ENCODE data around the gene NDUFAF8. TPM values are rescaled to one million over a fixed set of nuclear protein-coding genes. Genes with fewer than 3 reads are reported as not detected.
A peak's percentile ranks its signal among the peaks of the same experiment; 100 is the strongest.

The NDUFAF8 gene
- total and polyA plus RNA-seq, 7 experiments from 2014 or later: 34.2 to 85.9 (median 45.1) TPM

DNA sequence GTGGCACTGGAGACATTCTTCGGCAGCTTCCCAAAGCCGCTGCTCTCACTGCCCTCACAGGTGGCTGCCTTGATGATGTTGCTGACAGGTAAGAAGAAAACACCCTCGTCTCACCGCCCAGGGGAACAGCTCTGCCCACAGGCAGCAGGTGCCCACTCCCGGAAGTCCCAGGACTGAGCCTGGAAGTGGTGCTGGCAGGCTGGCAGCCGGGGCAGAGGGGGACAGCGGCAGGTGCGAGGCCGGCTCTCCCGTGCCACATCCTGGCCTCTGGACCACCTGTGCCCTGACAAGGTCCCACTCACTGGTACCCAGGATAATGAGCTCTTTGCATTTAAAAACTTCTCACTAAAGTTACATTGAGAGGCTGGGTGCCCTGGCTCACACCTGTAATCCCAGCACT, 36.8 kb upstream of the NDUFAF8 start:
- H3K4me3 ChIP-seq (ENCODE audit: low read length): no peak overlapping the region
- H3K9me3 ChIP-seq (ENCODE audit: control insufficient read depth in 2 of 3, low read length in 3 of 3): no peaks in the 10 kb centered on the region
- CTCF ChIA-PET: no interaction called here
- H3K4me1 Mint-ChIP-seq: no peaks in the 10 kb centered on the region
- H3K36me3 ChIP-seq (ENCODE audit: control insufficient read depth in 2 of 3, insufficient read depth in 3 of 3, low read length in 3 of 3): peaks cover 0 to 44% (median 0%) of the 10 kb centered on the region in 3 experiments
- H3K4me3 Mint-ChIP-seq: no peak overlapping the region
- POLR2A ChIA-PET: no interaction called here
- ATAC-seq (no peak), DNase-seq (no peak)
- H3K27ac ChIP-seq (ENCODE audit: low read depth, low read length): no peak overlapping the region
- H3K9me3 Mint-ChIP-seq: no peaks in the 10 kb centered on the region
- H3K27me3 Mint-ChIP-seq: no peaks in the 10 kb centered on the region
- intact Hi-C loops (cut with micrococcal nuclease): no loop called here
- H3K4me1 ChIP-seq (ENCODE audit: control insufficient read depth in 2 of 2, insufficient read depth in 2 of 2, low read length in 2 of 2): no peaks in the 10 kb centered on the region
- H3K36me3 Mint-ChIP-seq: peaks cover 0 to 3% (median 0%) of the 10 kb centered on the region in 5 donors
- no peak overlapping the region for H3K27ac Mint-ChIP-seq
- no peaks in the 10 kb centered on the region for H3K27me3 ChIP-seq (ENCODE audit: control insufficient read depth in 2 of 2, insufficient read depth in 2 of 2, low read length in 2 of 2)

DNA sequence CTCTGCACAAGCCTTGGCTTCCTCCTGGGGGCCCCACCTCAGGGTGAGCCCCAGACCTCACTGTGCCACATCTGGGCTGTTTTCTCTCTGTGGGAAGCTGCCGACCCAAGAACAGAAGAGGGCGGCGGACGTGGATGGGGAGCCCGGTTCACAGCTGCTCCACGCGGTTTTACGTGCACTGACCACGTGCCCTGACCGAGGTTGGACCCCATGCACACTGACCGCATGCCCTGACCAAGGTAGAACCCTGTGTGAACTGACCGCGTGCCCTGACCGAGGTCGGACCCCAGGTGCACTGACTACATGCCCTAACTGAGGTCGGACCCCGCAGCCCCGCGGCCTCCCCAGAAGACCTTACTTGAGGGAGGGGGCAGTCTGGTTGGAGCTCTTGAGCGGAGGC, 36.0 kb upstream of the NDUFAF8 start:
- H3K4me1 Mint-ChIP-seq: no peaks in the 10 kb centered on the region
- no peak overlapping the region for H3K27ac Mint-ChIP-seq
- no peaks in the 10 kb centered on the region for H3K9me3 Mint-ChIP-seq
- Histone ChIP-seq H3K36me3 (ENCODE audit: control insufficient read depth in 2 of 3, insufficient read depth in 3 of 3, low read length in 3 of 3) (peaks cover 0 to 36% (median 0%) of the 10 kb centered on the region in 3 experiments), H3K4me1 (ENCODE audit: control insufficient read depth in 2 of 2, insufficient read depth in 2 of 2, low read length in 2 of 2) (no peaks in the 10 kb centered on the region), H3K27me3 (ENCODE audit: control insufficient read depth in 2 of 2, insufficient read depth in 2 of 2, low read length in 2 of 2) (no peaks in the 10 kb centered on the region), H3K9me3 (ENCODE audit: control insufficient read depth in 2 of 3, low read length in 3 of 3) (no peaks in the 10 kb centered on the region), H3K27ac (ENCODE audit: low read depth, low read length) (no peak overlapping the region), H3K4me3 (ENCODE audit: low read length) (no peak overlapping the region)
- POLR2A ChIA-PET: no interaction called here
- ATAC-seq (no peak), DNase-seq (no peak)
- H3K27me3 Mint-ChIP-seq: no peaks in the 10 kb centered on the region
- H3K36me3 Mint-ChIP-seq: peaks cover 0 to 3% (median 0%) of the 10 kb centered on the region in 5 donors
- CTCF ChIA-PET: no interaction called here
- intact Hi-C loops (cut with micrococcal nuclease): no loop called here
- H3K4me3 Mint-ChIP-seq: no peak overlapping the region

GRCh38 chr17:81204578-81204977, 34.5 kb upstream of the NDUFAF8 start:
- Mint-ChIP-seq H3K4me1 (no peaks in the 10 kb centered on the region), H3K27ac (peak overlapping the region in 1 of 9 donors; percentile 51), H3K9me3 (no peaks in the 10 kb centered on the region), H3K27me3 (no peaks in the 10 kb centered on the region), H3K36me3 (peaks cover 0 to 3% (median 0%) of the 10 kb centered on the region in 5 donors), H3K4me3 (no peak overlapping the region)
- CTCF ChIA-PET: no interaction called here
- POLR2A ChIA-PET: no interaction called here
- no peak overlapping the region for H3K4me3 ChIP-seq (ENCODE audit: low read length)
- H3K9me3 ChIP-seq (ENCODE audit: control insufficient read depth in 2 of 3, low read length in 3 of 3): no peaks in the 10 kb centered on the region
- intact Hi-C loops (cut with micrococcal nuclease): no loop called here
- H3K27ac ChIP-seq (ENCODE audit: low read depth, low read length): no peak overlapping the region
- DNase-seq (no peak), ATAC-seq (no peak)
- H3K4me1 ChIP-seq (ENCODE audit: control insufficient read depth in 2 of 2, insufficient read depth in 2 of 2, low read length in 2 of 2): no peaks in the 10 kb centered on the region
- H3K36me3 ChIP-seq (ENCODE audit: control insufficient read depth in 2 of 3, insufficient read depth in 3 of 3, low read length in 3 of 3): peaks cover 0 to 23% (median 0%) of the 10 kb centered on the region in 3 experiments
- H3K27me3 ChIP-seq (ENCODE audit: control insufficient read depth in 2 of 2, insufficient read depth in 2 of 2, low read length in 2 of 2): no peaks in the 10 kb centered on the region

GRCh38 chr17:81206166-81206565, 33.0 kb upstream of the NDUFAF8 start:
- intact Hi-C loops (cut with micrococcal nuclease): no loop called here
- ChIA-PET POLR2A (interaction anchor here (1.2 kb wide), 1 partner anchor 20 kb away, joined by 4 read pairs; no protein-coding TSS in a partner anchor), CTCF (no interaction called here)
- H3K9me3 ChIP-seq (ENCODE audit: control insufficient read depth in 2 of 3, low read length in 3 of 3): no peaks in the 10 kb centered on the region
- Mint-ChIP-seq H3K4me1 (peaks cover 0 to 1% (median 0%) of the 10 kb centered on the region in 7 donors), H3K27me3 (no peaks in the 10 kb centered on the region), H3K36me3 (no peaks in the 10 kb centered on the region), H3K27ac (no peak overlapping the region), H3K9me3 (no peaks in the 10 kb centered on the region), H3K4me3 (no peak overlapping the region)
- no peaks in the 10 kb centered on the region for H3K27me3 ChIP-seq (ENCODE audit: control insufficient read depth in 2 of 2, insufficient read depth in 2 of 2, low read length in 2 of 2)
- ATAC-seq (no peak), DNase-seq (no peak)
- no peaks in the 10 kb centered on the region for H3K4me1 ChIP-seq (ENCODE audit: control insufficient read depth in 2 of 2, insufficient read depth in 2 of 2, low read length in 2 of 2)
- H3K27ac ChIP-seq (ENCODE audit: low read depth, low read length): no peak overlapping the region
- H3K4me3 ChIP-seq (ENCODE audit: low read length): no peak overlapping the region
- peaks cover 0 to 22% (median 0%) of the 10 kb centered on the region in 3 experiments for H3K36me3 ChIP-seq (ENCODE audit: control insufficient read depth in 2 of 3, insufficient read depth in 3 of 3, low read length in 3 of 3)

GRCh38 chr17:81206657-81207056, 32.5 kb upstream of the NDUFAF8 start:
- Histone ChIP-seq H3K36me3 (ENCODE audit: control insufficient read depth in 2 of 3, insufficient read depth in 3 of 3, low read length in 3 of 3) (peaks cover 0 to 17% (median 0%) of the 10 kb centered on the region in 3 experiments), H3K27me3 (ENCODE audit: control insufficient read depth in 2 of 2, insufficient read depth in 2 of 2, low read length in 2 of 2) (no peaks in the 10 kb centered on the region), H3K4me1 (ENCODE audit: control insufficient read depth in 2 of 2, insufficient read depth in 2 of 2, low read length in 2 of 2) (no peaks in the 10 kb centered on the region), H3K27ac (ENCODE audit: low read depth, low read length) (no peak overlapping the region), H3K9me3 (ENCODE audit: control insufficient read depth in 2 of 3, low read length in 3 of 3) (no peaks in the 10 kb centered on the region), H3K4me3 (ENCODE audit: low read length) (no peak overlapping the region)
- ChIA-PET POLR2A (interaction anchor here (1.2 kb wide), 1 partner anchor 19 kb away, joined by 4 read pairs; no protein-coding TSS in a partner anchor), CTCF (no interaction called here)
- Mint-ChIP-seq H3K4me3 (no peak overlapping the region), H3K36me3 (no peaks in the 10 kb centered on the region), H3K27ac (no peak overlapping the region), H3K9me3 (no peaks in the 10 kb centered on the region), H3K27me3 (no peaks in the 10 kb centered on the region), H3K4me1 (peaks cover 0 to 3% (median 0%) of the 10 kb centered on the region in 7 donors)
- DNase-seq: no peak
- no peak for ATAC-seq
- intact Hi-C loops (cut with micrococcal nuclease): no loop called here

DNA sequence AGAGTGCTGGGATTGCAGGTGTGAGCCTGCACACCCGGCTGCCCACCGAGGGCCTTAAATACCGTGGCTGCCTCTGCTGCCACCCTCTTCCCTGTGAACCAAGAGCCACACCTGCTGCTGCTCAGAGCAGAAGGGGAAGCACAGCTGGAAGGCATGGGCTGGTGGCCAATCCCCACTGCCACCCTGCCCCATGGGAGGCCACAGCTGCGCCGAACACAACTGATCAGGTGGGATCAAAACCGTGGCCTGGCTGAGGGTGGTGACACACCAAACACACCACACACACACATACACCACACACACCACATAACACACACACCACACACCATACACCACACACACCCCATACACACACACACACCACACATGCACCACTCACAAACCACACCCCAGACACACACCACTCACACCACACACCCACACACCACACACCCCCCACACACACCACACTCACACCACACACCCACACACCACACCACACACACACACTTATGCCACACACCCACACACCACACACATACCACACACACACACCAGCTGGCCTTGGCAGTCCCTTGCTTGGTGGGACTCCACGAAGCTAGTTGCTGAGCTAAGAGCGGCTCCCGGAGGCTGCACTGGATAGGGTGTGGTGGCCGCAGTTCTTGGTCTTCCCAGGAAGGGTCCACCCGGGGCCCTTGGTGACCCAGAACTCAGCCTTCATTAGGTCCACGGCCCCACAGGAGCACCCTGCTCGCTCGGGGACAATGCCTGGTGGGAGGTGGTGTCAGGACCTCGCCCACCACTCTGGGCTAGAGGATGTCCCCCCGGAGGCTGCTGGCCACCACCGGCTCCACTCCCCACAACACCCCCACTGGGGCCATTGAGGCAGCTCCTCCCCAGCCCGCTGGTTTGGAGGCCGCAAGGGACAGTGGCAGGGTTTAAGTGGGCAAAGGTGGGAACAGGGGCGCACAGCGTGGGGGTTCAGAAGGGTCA, 31.2 kb upstream of the NDUFAF8 start:
- no peaks in the 10 kb centered on the region for H3K9me3 Mint-ChIP-seq
- ATAC-seq (no peak), DNase-seq (no peak)
- no peaks in the 10 kb centered on the region for H3K36me3 Mint-ChIP-seq
- H3K4me1 Mint-ChIP-seq: peaks cover 0 to 4% (median 0%) of the 10 kb centered on the region in 7 donors
- no peaks in the 10 kb centered on the region for H3K27me3 ChIP-seq (ENCODE audit: control insufficient read depth in 2 of 2, insufficient read depth in 2 of 2, low read length in 2 of 2)
- no peak overlapping the region for H3K27ac ChIP-seq (ENCODE audit: low read depth, low read length)
- no peaks in the 10 kb centered on the region for H3K27me3 Mint-ChIP-seq
- peaks cover 0 to 17% (median 0%) of the 10 kb centered on the region in 3 experiments for H3K36me3 ChIP-seq (ENCODE audit: control insufficient read depth in 2 of 3, insufficient read depth in 3 of 3, low read length in 3 of 3)
- H3K4me1 ChIP-seq (ENCODE audit: control insufficient read depth in 2 of 2, insufficient read depth in 2 of 2, low read length in 2 of 2): no peaks in the 10 kb centered on the region
- H3K4me3 Mint-ChIP-seq: no peak overlapping the region
- H3K4me3 ChIP-seq (ENCODE audit: low read length): no peak overlapping the region
- intact Hi-C loops (cut with micrococcal nuclease): no loop called here
- POLR2A ChIA-PET: interaction anchor here (1.2 kb wide), 1 partner anchor 18 kb away, joined by 4 read pairs; no protein-coding TSS in a partner anchor
- H3K27ac Mint-ChIP-seq: peak overlapping the region in 1 of 9 donors; percentile 14
- CTCF ChIA-PET: interaction anchor here (0.7 kb wide), 1 partner anchor 1340 kb away, joined by 3 read pairs; no protein-coding TSS in a partner anchor
- no peaks in the 10 kb centered on the region for H3K9me3 ChIP-seq (ENCODE audit: control insufficient read depth in 2 of 3, low read length in 3 of 3)
